GM12878 (cell line): ENCODE results near the gene ZC3H6. TPM values are rescaled to one million over a fixed set of nuclear protein-coding genes. Genes with fewer than 3 reads are reported as not detected.

Experiments
- ATF3 ChIP-seq: IDR thresholded peaks from 2 replicates; pipeline ENCODE4 v1.6.1; 2011; ENCODE audit warnings: low read depth, mild to moderate bottlenecking, low read length, moderate library complexity, borderline replicate concordance; ENCODE audit errors: extremely low read depth
- CBFB ChIP-seq: IDR thresholded peaks from 2 replicates; pipeline ENCODE4 v1.6.1; 2016; ENCODE audit warnings: antibody characterized with exemption, low read depth
- CBX5 ChIP-seq: sonication (generic); IDR thresholded peaks from 2 replicates; pipeline ENCODE4 v1.6.1; 2016; ENCODE audit warnings: low read depth, moderate library complexity, mild to moderate bottlenecking, inconsistent platforms
- CEBPZ ChIP-seq: fragments of 150-350 bp; IDR thresholded peaks from 2 replicates; pipeline ENCODE4 v1.6.1; 2016; ENCODE audit warnings: low read depth, low read length
- CHD4 ChIP-seq: fragments of 200-600 bp; sonication (generic); IDR thresholded peaks from 2 replicates; pipeline ENCODE4 v1.6.1; 2016; ENCODE audit warnings: mild to moderate bottlenecking
- EGR1 ChIP-seq, 2 experiments: IDR thresholded peaks; 1 replicate in 1 of 2; 2 replicates in 1 of 2; pipeline ENCODE4 v1.6.1; 2011 to 2012; ENCODE audit warnings: low read depth in 2 of 2, low read length in 2 of 2, borderline replicate concordance in 1 of 2, mild to moderate bottlenecking in 1 of 2, moderate library complexity in 1 of 2
- ELK1 ChIP-seq: IDR thresholded peaks from 2 replicates; pipeline ENCODE4 v1.6.1; 2012; ENCODE audit warnings: low read depth, low read length, improper control_type of control experiment
- GATAD2B ChIP-seq: fragments of 450-650 bp; conservative IDR thresholded peaks from 2 replicates; pipeline ENCODE4 v1.6.1; 2017; ENCODE audit warnings: low read depth, mild to moderate bottlenecking, moderate library complexity
- IKZF2 ChIP-seq, 2 experiments: fragments of 450-650 bp; IDR thresholded peaks; 2 replicates each; pipeline ENCODE4 v1.6.1; 2017; ENCODE audit warnings: mild to moderate bottlenecking in 2 of 2, moderate library complexity in 2 of 2
- KAT2A ChIP-seq: conservative IDR thresholded peaks from 2 replicates; pipeline ENCODE4 v1.6.1; 2011; ENCODE audit warnings: low read depth, low read length; ENCODE audit not compliant: control insufficient read depth
- LARP7 ChIP-seq: fragments of 450-650 bp; IDR thresholded peaks from 2 replicates; pipeline ENCODE4 v1.6.1; 2017; ENCODE audit warnings: mild to moderate bottlenecking
- NFYA ChIP-seq: IDR thresholded peaks from 2 replicates; pipeline ENCODE4 v1.6.1; 2011; ENCODE audit warnings: low read depth, mild to moderate bottlenecking, low read length, improper control_type of control experiment, borderline replicate concordance
- NFYB ChIP-seq: IDR thresholded peaks from 2 replicates; pipeline ENCODE4 v1.6.1; 2011; ENCODE audit warnings: low read depth, mild to moderate bottlenecking, low read length, improper control_type of control experiment, moderate library complexity; ENCODE audit not compliant: insufficient read depth
- POLR2AphosphoS2 ChIP-seq: IDR thresholded peaks from 2 replicates; pipeline ENCODE4 v1.6.1; 2011; ENCODE audit warnings: low read depth, mild to moderate bottlenecking, low read length, improper control_type of control experiment, moderate library complexity
- RELB ChIP-seq: fragments of 450-650 bp; IDR thresholded peaks from 2 replicates; pipeline ENCODE4 v1.6.1; 2017; ENCODE audit warnings: low read depth, mild to moderate bottlenecking, moderate library complexity
- SIN3A ChIP-seq: IDR thresholded peaks from 2 replicates; pipeline ENCODE4 v1.6.1; 2012; ENCODE audit warnings: low read depth, low read length, improper control_type of control experiment
- SP1 ChIP-seq: IDR thresholded peaks from one replicate; pipeline ENCODE4 v1.6.1; 2011; ENCODE audit warnings: low read depth, low read length
- SREBF1 ChIP-seq: IDR thresholded peaks from 2 replicates; pipeline ENCODE4 v1.6.1; 2012; ENCODE audit warnings: mild to moderate bottlenecking, low read length
- SREBF2 ChIP-seq: IDR thresholded peaks from 2 replicates; pipeline ENCODE4 v1.6.1; 2012; ENCODE audit warnings: mild to moderate bottlenecking, low read length
- SRF ChIP-seq, 2 experiments: IDR thresholded peaks; 2 replicates each; pipeline ENCODE4 v1.6.1; 2011; ENCODE audit warnings: low read depth in 2 of 2, low read length in 2 of 2, mild to moderate bottlenecking in 1 of 2, moderate library complexity in 1 of 2
- TCF3 ChIP-seq: IDR thresholded peaks from 2 replicates; pipeline ENCODE4 v1.6.1; 2012; ENCODE audit warnings: low read depth, mild to moderate bottlenecking, low read length, borderline replicate concordance; ENCODE audit not compliant: insufficient read depth
- TCF7 ChIP-seq: IDR thresholded peaks from 2 replicates; pipeline ENCODE4 v1.6.1; 2014; ENCODE audit warnings: antibody characterized with exemption, borderline replicate concordance
- YY1 ChIP-seq: IDR thresholded peaks from 2 replicates; pipeline ENCODE4 v1.6.1; 2011; ENCODE audit warnings: low read depth, mild to moderate bottlenecking, low read length
- ZBED1 ChIP-seq: IDR thresholded peaks from 2 replicates; pipeline ENCODE4 v1.6.1; 2016; ENCODE audit warnings: borderline replicate concordance
- ZNF384 ChIP-seq: IDR thresholded peaks from 2 replicates; pipeline ENCODE4 v1.6.1; 2012; ENCODE audit warnings: low read depth, mild to moderate bottlenecking, low read length, improper control_type of control experiment, borderline replicate concordance
- polyA plus RNA-seq, 11 experiments: library from polyadenylated mRNA; depleted of rRNA in 4 of 11; unstranded in 6 of 11; stranded (reverse) in 5 of 11; fragments of >200 nt; fragmentation: Nextera tagmentation in 4 of 11; fragmentation: Illumina TruSeq in 1 of 11; extraction: Ambion mirVana in 4 of 11; extraction: Trizol in 1 of 11; gene quantifications; 1 replicate in 1 of 11; 2 replicates in 10 of 11; pipeline versions ENCODE4 v1.2.1 to v1.2.3, GENCODE V29; 2011 to 2016; ENCODE audit warnings: inconsistent platforms in 2 of 11, missing spikeins in 2 of 11, low read depth in 1 of 11
- total RNA-seq, 4 experiments: library from RNA; depleted of rRNA in 3 of 4; stranded (reverse); fragments of >200 nt in 3 of 4; fragmentation: Illumina TruSeq in 1 of 4; extraction: Trizol in 1 of 4; gene quantifications; 2 replicates each; pipeline versions ENCODE4 v1.2.1 to v1.2.3, GENCODE V29; 2013 to 2021

The ZC3H6 gene
- total and polyA plus RNA-seq, 10 of the 15 experiments (the other 5 are each of a cell fraction or from before 2014, with no cell fraction given): 0.53 to 4.7 (median 1.9) TPM

- peak; percentile 87; the same call in 1 of the 2 replicates for TF ChIP-seq POLR2AphosphoS2
- TF ChIP-seq CBFB: no peak
- TF ChIP-seq ELK1: no peak
- TF ChIP-seq ZBED1: peak; percentile 53; the same call in 1 of the 2 replicates
- TF ChIP-seq KAT2A: no peak
- TF ChIP-seq SRF (IDR thresholded peaks at IDR 0.05; ENCODE audit: low read depth in 2 of 2, low read length in 2 of 2): no peak
- no peak for TF ChIP-seq SREBF1
- no peak for TF ChIP-seq TCF7
- no peak for TF ChIP-seq SREBF2
- peak; percentile 44; the same call in 1 of the 2 replicates for TF ChIP-seq RELB
- TF ChIP-seq CHD4: no peak
- peak; percentile 49 for TF ChIP-seq SP1
- TF ChIP-seq ATF3: 0 out of 2 replicates have a peak, but pooled peaks have one; percentile 30
- TF ChIP-seq TCF3: no peak
- TF ChIP-seq NFYB: no peak
- TF ChIP-seq EGR1 (IDR thresholded peaks at IDR 0.05; ENCODE audit: borderline replicate concordance in 1 of 2, low read depth in 2 of 2, low read length in 2 of 2): no peak
- TF ChIP-seq GATAD2B: peak; percentile 62; the same call in 1 of the 2 replicates
- TF ChIP-seq SIN3A: no peak; the same call in 1 of the 2 replicates
- no peak for TF ChIP-seq NFYA
- TF ChIP-seq YY1: 0 out of 2 replicates have a peak, but pooled peaks have one; percentile 7
- TF ChIP-seq CEBPZ: no peak
- TF ChIP-seq LARP7: no peak
- TF ChIP-seq ZNF384: no peak
- 0 out of 4 replicates have a peak, but pooled peaks have one; percentile 20 to 34 for TF ChIP-seq IKZF2 (IDR thresholded peaks at IDR 0.05)
- no peak for TF ChIP-seq CBX5
Observed at GRCh38 chr2:112254466-112255240, 20.7 kb upstream of the ZC3H6 start, which contains the start of gene ZC3H8 (continued).
